Upper lobe of right lung (tissue), 1 donor: ENCODE measurements around the gene LMBRD1. TPM values are rescaled to one million over a fixed set of nuclear protein-coding genes. Genes with fewer than 3 reads are reported as not detected.

Experiments used
- ATAC-seq: fragments of 200-7000 bp; cut with Tn5 transposase; one replicate; pipeline ENCODE4 v1.9.1; 2020; ENCODE audit warnings: mild to moderate bottlenecking, moderate library complexity
- DNase-seq: peaks from one replicate; pipeline ENCODE4 v3.0.0-alpha.2; 2020
- H3K27ac ChIP-seq: fragments of 200-600 bp; one replicate; pipeline ENCODE4 v1.8.0; 2022
- H3K27me3 ChIP-seq: fragments of 200-600 bp; one replicate; pipeline ENCODE4 v1.8.0; 2022; ENCODE audit warnings: mild to moderate bottlenecking
- H3K36me3 ChIP-seq: fragments of 200-600 bp; one replicate; pipeline ENCODE4 v1.8.0; 2022
- H3K4me1 ChIP-seq: fragments of 200-600 bp; one replicate; pipeline ENCODE4 v1.8.0; 2022
- H3K4me3 ChIP-seq: fragments of 200-600 bp; one replicate; pipeline ENCODE4 v1.8.0; 2022; ENCODE audit warnings: mild to moderate bottlenecking
- H3K9me3 ChIP-seq: fragments of 200-600 bp; one replicate; pipeline ENCODE4 v1.8.0; 2022
- intact Hi-C: fragments of 100-400 bp; cut with DNase I; formaldehyde crosslinking; loops from one replicate; pipeline ENCODE4 v1.11.0; 2022
- total RNA-seq: library from RNA; stranded (reverse); fragmentation: NEBNext Ultra II Directional; extraction: Animal tissue kit (Norgen Biotek cat#: 25700); gene quantifications from one replicate; pipeline ENCODE4 v1.2.1, GENCODE V29; 2021
- TF ChIP-seq, protein P1 (sequence below): fragments of 200-600 bp; IDR thresholded peaks from one replicate; pipeline ENCODE4 v1.8.0; 2022; ENCODE audit warnings: antibody characterized with exemption
- donor health status: DM: no; HTN: yes; CAD: no; lungs with severe emphysema.

Gene LMBRD1
- total RNA-seq, 1 donor from 2014 or later = 66.7 TPM

DNA sequence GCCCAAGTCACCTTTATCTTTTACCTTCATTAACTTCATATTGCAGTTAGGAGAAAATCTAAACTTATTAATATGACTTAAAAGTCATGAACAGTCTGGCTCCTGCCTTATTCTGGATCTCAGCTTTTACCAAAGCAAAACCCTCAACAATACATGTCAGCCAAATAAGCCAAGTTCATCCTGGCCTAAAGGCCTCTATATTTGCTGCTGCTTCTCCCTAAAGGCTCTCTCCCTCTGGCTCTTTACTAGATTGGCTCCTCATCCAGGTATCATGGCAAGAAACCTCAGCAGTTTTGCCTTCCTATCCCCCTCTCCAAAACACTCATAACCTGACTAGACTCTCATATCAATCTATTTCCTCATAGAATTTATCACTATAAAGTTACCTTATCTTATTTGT is 11.1 kb downstream of the LMBRD1 start:
- TF ChIP-seq, protein P1, sequence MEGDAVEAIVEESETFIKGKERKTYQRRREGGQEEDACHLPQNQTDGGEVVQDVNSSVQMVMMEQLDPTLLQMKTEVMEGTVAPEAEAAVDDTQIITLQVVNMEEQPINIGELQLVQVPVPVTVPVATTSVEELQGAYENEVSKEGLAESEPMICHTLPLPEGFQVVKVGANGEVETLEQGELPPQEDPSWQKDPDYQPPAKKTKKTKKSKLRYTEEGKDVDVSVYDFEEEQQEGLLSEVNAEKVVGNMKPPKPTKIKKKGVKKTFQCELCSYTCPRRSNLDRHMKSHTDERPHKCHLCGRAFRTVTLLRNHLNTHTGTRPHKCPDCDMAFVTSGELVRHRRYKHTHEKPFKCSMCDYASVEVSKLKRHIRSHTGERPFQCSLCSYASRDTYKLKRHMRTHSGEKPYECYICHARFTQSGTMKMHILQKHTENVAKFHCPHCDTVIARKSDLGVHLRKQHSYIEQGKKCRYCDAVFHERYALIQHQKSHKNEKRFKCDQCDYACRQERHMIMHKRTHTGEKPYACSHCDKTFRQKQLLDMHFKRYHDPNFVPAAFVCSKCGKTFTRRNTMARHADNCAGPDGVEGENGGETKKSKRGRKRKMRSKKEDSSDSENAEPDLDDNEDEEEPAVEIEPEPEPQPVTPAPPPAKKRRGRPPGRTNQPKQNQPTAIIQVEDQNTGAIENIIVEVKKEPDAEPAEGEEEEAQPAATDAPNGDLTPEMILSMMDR = no peak

DNA sequence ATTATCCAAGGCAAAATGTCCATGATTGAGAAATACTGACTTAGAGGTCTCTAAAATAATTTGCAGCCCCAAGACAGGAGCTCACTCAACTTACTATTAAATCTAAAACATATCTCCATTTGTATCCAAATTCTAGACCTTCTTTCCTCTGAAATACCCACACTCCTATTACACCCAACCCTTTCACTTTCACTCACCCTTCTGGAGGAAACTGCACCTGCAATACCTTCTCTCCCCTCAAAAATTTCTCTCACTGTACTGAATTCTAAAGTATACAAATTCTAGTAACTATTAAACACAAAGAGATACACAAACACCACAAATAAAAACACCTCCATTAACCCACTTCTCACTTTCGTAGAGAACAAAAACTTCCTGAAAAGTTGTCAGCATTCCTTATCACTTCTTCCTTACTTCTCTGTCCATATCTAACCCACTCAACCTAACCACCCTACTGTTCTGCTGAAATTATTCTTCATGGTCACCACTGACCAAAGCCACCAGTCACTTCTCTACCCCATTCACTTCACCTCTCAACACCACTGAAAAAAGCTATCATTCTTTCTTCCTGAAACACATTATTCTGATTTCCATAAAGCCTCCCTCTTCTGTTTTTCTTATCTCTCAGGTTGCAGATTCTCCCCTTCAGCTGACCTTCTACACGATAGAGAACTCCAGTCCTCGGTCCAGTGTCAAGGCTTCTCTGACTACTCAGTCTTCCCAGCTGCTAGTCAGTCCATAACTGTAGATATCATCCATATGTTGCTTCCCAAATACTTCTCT is 12.0 kb downstream of the LMBRD1 start:
- Histone ChIP-seq H3K4me3 (no peak overlapping the region), H3K27me3 (no peaks in the 10 kb centered on the region), H3K4me1 (no peaks in the 10 kb centered on the region), H3K9me3 (no peaks in the 10 kb centered on the region), H3K27ac (no peak overlapping the region), H3K36me3 (peaks cover 8% of the 10 kb centered on the region)
- no peak for DNase-seq
- TF ChIP-seq, protein P1 = no peak
- no peak for ATAC-seq
- intact Hi-C loops = no loop called here

More for the DNA sequence above, 11.1 kb downstream of the LMBRD1 start:
- DNase-seq (no peak), ATAC-seq (no peak)
- Histone ChIP-seq H3K27me3 (no peaks in the 10 kb centered on the region), H3K36me3 (peaks cover 8% of the 10 kb centered on the region), H3K9me3 (no peaks in the 10 kb centered on the region), H3K27ac (no peak overlapping the region), H3K4me3 (no peak overlapping the region), H3K4me1 (no peaks in the 10 kb centered on the region)
- intact Hi-C loops = no loop called here

DNA sequence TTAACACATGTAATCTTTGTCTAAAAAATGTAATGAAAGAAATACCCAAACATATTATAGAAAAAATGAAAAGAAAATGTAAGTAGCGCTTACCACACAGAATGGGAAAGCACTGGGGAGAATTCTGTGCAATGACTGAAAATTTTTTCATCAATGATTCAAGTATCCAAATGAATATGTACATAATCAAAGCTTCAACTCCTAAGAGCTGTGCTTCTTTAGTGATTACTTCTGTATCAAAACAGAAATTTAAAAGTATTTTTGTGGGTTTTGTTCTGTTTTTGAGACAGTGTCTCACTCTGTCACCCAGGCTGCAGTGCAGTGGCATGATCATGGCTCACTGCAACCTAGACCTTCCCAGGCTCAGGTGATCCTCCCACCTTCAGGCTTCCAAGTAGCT is 13.7 kb downstream of the LMBRD1 start:
- DNase-seq = no peak
- no peak overlapping the region for H3K27ac ChIP-seq
- intact Hi-C loops = no loop called here

DNA sequence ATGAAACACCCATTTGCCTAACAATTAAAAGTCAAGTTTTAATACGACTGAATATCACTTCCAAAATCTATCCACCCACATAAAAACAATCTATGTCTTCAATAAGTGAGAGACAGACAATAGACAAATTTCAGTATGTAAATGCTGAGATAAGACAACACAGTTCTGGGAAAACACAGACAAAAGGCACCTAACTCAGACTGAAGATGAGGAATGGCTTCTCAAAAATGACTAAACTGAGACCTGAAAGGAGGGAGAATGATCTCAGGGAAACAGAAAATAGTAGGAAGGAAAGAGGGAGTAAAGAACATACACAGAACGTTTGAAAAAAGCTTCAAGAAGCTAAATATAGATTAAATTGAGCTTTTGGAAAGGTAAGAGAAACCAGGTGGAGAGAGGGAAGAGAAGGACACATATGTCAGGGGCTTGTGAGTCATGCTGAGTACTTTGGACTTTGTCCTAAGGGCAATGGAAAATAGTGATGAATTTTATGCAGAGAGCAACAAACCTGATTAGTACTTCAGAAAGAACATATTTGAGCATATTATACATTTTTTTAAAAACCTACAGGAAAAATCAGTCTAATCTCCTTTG is 16.1 kb downstream of the LMBRD1 start:
- Histone ChIP-seq H3K36me3 (no peaks in the 10 kb centered on the region), H3K4me3 (no peak overlapping the region), H3K9me3 (no peaks in the 10 kb centered on the region), H3K27ac (no peak overlapping the region), H3K27me3 (no peaks in the 10 kb centered on the region), H3K4me1 (no peaks in the 10 kb centered on the region)
- TF ChIP-seq, protein P1 = no peak
- intact Hi-C loops = no loop called here
- DNase-seq (no peak), ATAC-seq (no peak)

More for the DNA sequence above, 13.7 kb downstream of the LMBRD1 start:
- Histone ChIP-seq H3K9me3 (no peaks in the 10 kb centered on the region), H3K27me3 (no peaks in the 10 kb centered on the region), H3K36me3 (no peaks in the 10 kb centered on the region), H3K4me1 (no peaks in the 10 kb centered on the region), H3K4me3 (no peak overlapping the region)
- ATAC-seq = no peak
- TF ChIP-seq, protein P1 = no peak

DNA sequence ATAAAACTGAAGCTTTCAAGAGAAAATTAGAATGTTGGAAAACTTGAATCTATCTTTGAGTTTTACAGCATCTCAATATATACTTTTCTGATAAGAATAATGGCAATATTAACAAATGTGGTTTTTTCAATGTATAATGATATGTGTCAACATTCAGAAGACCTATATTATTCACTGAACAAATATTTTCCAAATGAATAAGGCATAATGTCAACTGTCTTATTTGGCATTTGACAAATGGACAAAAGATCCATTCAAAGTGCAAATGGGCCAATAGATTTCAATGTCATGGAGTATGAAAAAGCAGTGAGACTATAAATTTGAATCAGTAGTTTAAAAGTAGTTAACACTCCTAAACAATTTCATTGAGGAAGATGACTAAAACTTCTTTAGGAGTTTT is 20.9 kb downstream of the LMBRD1 start:
- H3K36me3 ChIP-seq = no peaks in the 10 kb centered on the region
- no peaks in the 10 kb centered on the region for H3K27me3 ChIP-seq
- TF ChIP-seq, protein P1 = no peak
- intact Hi-C loops = no loop called here
- H3K4me1 ChIP-seq = no peaks in the 10 kb centered on the region
- no peak for DNase-seq
- no peak overlapping the region for H3K27ac ChIP-seq
- no peak for ATAC-seq
- no peaks in the 10 kb centered on the region for H3K9me3 ChIP-seq
- H3K4me3 ChIP-seq = no peak overlapping the region
